Aorta (tissue), 5 donors: ENCODE measurements around the gene ATAD3A. TPM values are rescaled to one million over a fixed set of nuclear protein-coding genes. Genes with fewer than 3 reads are reported as not detected.

Experiments used
- ATAC-seq: fragments of 200-7000 bp; cut with Tn5 transposase; one replicate; pipeline ENCODE4 v1.9.1; 2022; ENCODE audit warnings: moderate library complexity; ENCODE audit not compliant: low FRiP score
- DNase-seq, 2 donors: peaks; one replicate each; pipeline ENCODE4 v3.0.0-alpha.2; 2020
- H3K27ac ChIP-seq, 2 donors: one replicate each; pipeline ENCODE4 v1.5.1; 2013; ENCODE audit warnings: low read length in 2 of 2, mild to moderate bottlenecking in 2 of 2, moderate library complexity in 2 of 2, control low read depth in 1 of 2, inconsistent platforms in 1 of 2, low read depth in 1 of 2
- H3K27me3 ChIP-seq, 2 donors: one replicate each; pipeline ENCODE4 v1.6.1; 2013; ENCODE audit warnings: control low read depth in 1 of 2, low read length in 1 of 2, mild to moderate bottlenecking in 1 of 2, moderate library complexity in 1 of 2; ENCODE audit not compliant: insufficient read depth in 2 of 2, control insufficient read depth in 1 of 2
- H3K36me3 ChIP-seq, 2 donors: one replicate each; pipeline ENCODE4 v1.6.1; 2013; ENCODE audit warnings: control low read depth in 1 of 2, low read length in 1 of 2, mild to moderate bottlenecking in 1 of 2; ENCODE audit not compliant: insufficient read depth in 2 of 2, control insufficient read depth in 1 of 2
- H3K4me1 ChIP-seq, 2 donors: one replicate each; pipeline ENCODE4 v1.6.1; 2013; ENCODE audit warnings: low read length in 2 of 2, control low read depth in 1 of 2, mild to moderate bottlenecking in 1 of 2, moderate library complexity in 1 of 2; ENCODE audit not compliant: insufficient read depth in 2 of 2, control insufficient read depth in 1 of 2
- H3K4me3 ChIP-seq, 2 donors: one replicate each; pipeline ENCODE4 v1.5.1; 2013; ENCODE audit warnings: low read length in 2 of 2, control low read depth in 1 of 2, mild to moderate bottlenecking in 1 of 2
- H3K9me3 ChIP-seq: one replicate; pipeline ENCODE4 v1.6.1; 2013; ENCODE audit warnings: mild to moderate bottlenecking, low read length; ENCODE audit not compliant: control insufficient read depth
- WGBS, 2 donors: extraction: QIAGEN DNeasy Blood & Tissue Kit; methylation state at CpG; one replicate each; pipeline ENCODE4 v1.1.7; 2013; 5-methylcytosine and 5-hydroxymethylcytosine counted together
- intact Hi-C, 2 donors: fragments of 100-400 bp; cut with DNase I; formaldehyde crosslinking; loops; one replicate each; pipeline versions ENCODE4 v1.14.2 to v1.15.0; 2022
- polyA plus RNA-seq, 2 donors: library from polyadenylated mRNA; stranded (reverse); fragments of 200-250 nt; gene quantifications; one replicate each; pipeline ENCODE4 v1.2.3, GENCODE V29; 2013
- total RNA-seq, 2 donors: library from RNA; stranded (reverse); fragmentation: NEBNext Ultra II Directional; extraction: Animal tissue kit (Norgen Biotek cat#: 25700); gene quantifications; one replicate each; pipeline ENCODE4 v1.2.1, GENCODE V29; 2021
- donor health status: healthy with polysubstance abuse.
- donor health status: Bipolar disorder and iron deficiency.
- donor health status: DM: no; HTN: no; CAD: no.
- donor health status: DM: no; HTN: no; CAD: no.
- donor health status: DM: yes; HTN: yes; CAD: no.

ATAD3A gene
- total and polyA plus RNA-seq, 4 donors, result 8.3 to 20.2 (median 12.5) TPM

GRCh38 chr1:1545946-1546737 is 34.2 kb downstream of the ATAD3A start:
- Histone ChIP-seq H3K9me3 (no peaks in the 10 kb centered on the region), H3K4me1 (no peaks in the 10 kb centered on the region), H3K4me3 (no peak overlapping the region), H3K36me3 (no peaks in the 10 kb centered on the region), H3K27ac (no peak overlapping the region), H3K27me3 (no peaks in the 10 kb centered on the region)
- DNase-seq, result no peak
- intact Hi-C loops, result no loop called here
- WGBS, 2 donors, result 90 to 94% methylated on average over 23 of the region's 23 CpGs
- ATAC-seq, result no peak

GRCh38 chr1:1547011-1547410 is 35.0 kb downstream of the ATAD3A start:
- no peak overlapping the region for H3K4me3 ChIP-seq
- no peaks in the 10 kb centered on the region for H3K36me3 ChIP-seq
- intact Hi-C loops, result no loop called here
- DNase-seq (no peak), ATAC-seq (no peak)
- no peaks in the 10 kb centered on the region for H3K9me3 ChIP-seq
- H3K27ac ChIP-seq, result no peak overlapping the region
- no peaks in the 10 kb centered on the region for H3K27me3 ChIP-seq
- H3K4me1 ChIP-seq, result no peaks in the 10 kb centered on the region
- WGBS, 2 donors, result 84 to 88% methylated on average over 9 of the region's 9 CpGs

- Histone ChIP-seq H3K27ac (no peak overlapping the region), H3K4me3 (no peak overlapping the region), H3K9me3 (no peaks in the 10 kb centered on the region), H3K4me1 (no peaks in the 10 kb centered on the region), H3K36me3 (no peaks in the 10 kb centered on the region), H3K27me3 (no peaks in the 10 kb centered on the region)
- WGBS, 2 donors, result 90 to 92% methylated on average over 19 of the region's 19 CpGs
- intact Hi-C loops, result no loop called here
- no peak for ATAC-seq
- DNase-seq, result no peak
Measured at GRCh38 chr1:1547476-1547875, 35.5 kb downstream of the ATAD3A start.

GRCh38 chr1:1548591-1548990 is 36.6 kb downstream of the ATAD3A start:
- no peak overlapping the region for H3K27ac ChIP-seq
- intact Hi-C loops, result no loop called here
- no peaks in the 10 kb centered on the region for H3K9me3 ChIP-seq
- no peak for ATAC-seq
- WGBS, 2 donors, result 81% methylated on average over 14 of the region's 14 CpGs
- no peaks in the 10 kb centered on the region for H3K36me3 ChIP-seq
- no peak for DNase-seq
- H3K4me3 ChIP-seq, result no peak overlapping the region
- no peaks in the 10 kb centered on the region for H3K4me1 ChIP-seq
- no peaks in the 10 kb centered on the region for H3K27me3 ChIP-seq

GRCh38 chr1:1550087-1550486 is 38.1 kb downstream of the ATAD3A start:
- intact Hi-C loops, result no loop called here

GRCh38 chr1:1550591-1551432 is 38.9 kb downstream of the ATAD3A start:
- 46 to 51% methylated on average over 15 of the region's 15 CpGs for WGBS, 2 donors
- no peaks in the 10 kb centered on the region for H3K36me3 ChIP-seq
- H3K9me3 ChIP-seq, result no peaks in the 10 kb centered on the region
- no peak for DNase-seq
- no peak overlapping the region for H3K4me3 ChIP-seq
- intact Hi-C loops, result no loop called here
- H3K27me3 ChIP-seq, result no peaks in the 10 kb centered on the region
- peak; percentile 20 for ATAC-seq
- H3K4me1 ChIP-seq, result no peaks in the 10 kb centered on the region
- no peak overlapping the region for H3K27ac ChIP-seq

More at GRCh38 chr1:1550087-1550486, 38.1 kb downstream of the ATAD3A start:
- Histone ChIP-seq H3K27ac (no peak overlapping the region), H3K36me3 (no peaks in the 10 kb centered on the region), H3K4me3 (no peak overlapping the region), H3K27me3 (no peaks in the 10 kb centered on the region), H3K9me3 (no peaks in the 10 kb centered on the region), H3K4me1 (no peaks in the 10 kb centered on the region)
- no peak for ATAC-seq
- 70 to 72% methylated on average over 7 of the region's 7 CpGs for WGBS, 2 donors
- DNase-seq, result no peak

- Histone ChIP-seq H3K9me3 (no peaks in the 10 kb centered on the region), H3K4me1 (no peaks in the 10 kb centered on the region), H3K27me3 (no peaks in the 10 kb centered on the region), H3K36me3 (no peaks in the 10 kb centered on the region), H3K4me3 (no peak overlapping the region), H3K27ac (no peak overlapping the region)
- 83 to 87% methylated on average over 33 of the region's 33 CpGs for WGBS, 2 donors
- no peak for DNase-seq
- ATAC-seq, result no peak
- intact Hi-C loops, result no loop called here
Measured at GRCh38 chr1:1551524-1552262, 39.7 kb downstream of the ATAD3A start.

GRCh38 chr1:1552263-1552639 is 40.3 kb downstream of the ATAD3A start:
- WGBS, 2 donors, result 80 to 81% methylated on average over 10 of the region's 10 CpGs
- intact Hi-C loops, result no loop called here
- Histone ChIP-seq H3K4me3 (no peak overlapping the region), H3K27me3 (no peaks in the 10 kb centered on the region), H3K27ac (no peak overlapping the region), H3K36me3 (no peaks in the 10 kb centered on the region), H3K9me3 (no peaks in the 10 kb centered on the region), H3K4me1 (no peaks in the 10 kb centered on the region)
- no peak for ATAC-seq
- DNase-seq, result no peak
